ENCODE data around the gene PFDN1. TPM values are rescaled to one million over a fixed set of nuclear protein-coding genes. Genes with fewer than 3 reads are reported as not detected.

The PFDN1 gene
- total and polyA plus RNA-seq, 4 donors = 14.0 to 30.8 (median 20.7) TPM

- no peak overlapping the region for H3K4me3 ChIP-seq (ENCODE audit: low read depth in 1 of 3, low read length in 3 of 3)
- TF ChIP-seq TAF1 (conservative IDR thresholded peaks at IDR 0.05) (no peak), GABPA (IDR thresholded peaks at IDR 0.05 in 1 of 2, conservative IDR thresholded peaks at IDR 0.05 in 1 of 2) (peak in 1 of 2 donors; percentile 40)
- 54% methylated on average over 4 of the region's 4 CpGs for WGBS
- H3K4me1 ChIP-seq (ENCODE audit: control insufficient read depth in 4 of 4, insufficient read depth in 4 of 4, low read length in 3 of 4) = no peaks in the 10 kb centered on the region
- no peaks in the 10 kb centered on the region for H3K9me3 ChIP-seq (ENCODE audit: control insufficient read depth in 4 of 4, low read length in 3 of 4)
- H3K27ac ChIP-seq (ENCODE audit: low read depth in 1 of 2, low read length in 2 of 2) = peak overlapping the region in 1 of 2 donors; percentile 53
- no peaks in the 10 kb centered on the region for H3K27me3 ChIP-seq (ENCODE audit: control insufficient read depth in 4 of 4, insufficient read depth in 4 of 4, low read length in 3 of 4)
- DNase-seq (ENCODE audit: low spot score) = no peak
- H3K9ac ChIP-seq (ENCODE audit: low read depth in 1 of 2, low read length in 2 of 2) = no peak overlapping the region
- H3K36me3 ChIP-seq (ENCODE audit: control insufficient read depth in 4 of 4, insufficient read depth in 3 of 4, low read depth in 1 of 4, low read length in 3 of 4) = no peaks in the 10 kb centered on the region
These were observed 9.3 kb upstream of the PFDN1 start for GRCh38 chr5:140312067-140312790.

DNA sequence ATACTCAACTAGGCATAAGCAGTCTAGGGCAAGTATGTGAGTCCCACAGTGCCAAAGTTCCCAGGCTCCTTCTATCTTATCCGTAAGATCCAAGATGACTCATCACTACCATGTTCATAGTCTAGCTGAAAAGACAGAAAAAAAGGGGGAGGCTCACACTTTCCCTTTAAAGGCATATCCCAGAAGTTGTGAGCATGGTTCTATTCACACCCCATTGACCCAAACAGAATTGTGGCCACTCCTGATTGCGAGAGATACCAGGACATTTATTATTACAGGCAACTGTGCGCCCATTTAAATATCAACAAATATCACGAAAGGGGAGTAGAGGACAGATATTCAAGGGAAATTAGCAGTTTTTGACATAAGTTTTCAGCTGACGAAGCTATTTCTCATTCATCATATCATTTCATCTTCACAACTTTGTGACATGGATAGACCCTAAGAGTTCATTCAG lies 8.1 kb upstream of the PFDN1 start:
- no peak for DNase-seq (ENCODE audit: low spot score)
- H3K27me3 ChIP-seq (ENCODE audit: control insufficient read depth in 4 of 4, insufficient read depth in 4 of 4, low read length in 3 of 4) = no peaks in the 10 kb centered on the region

More for the DNA sequence above, 8.1 kb upstream of the PFDN1 start:
- Histone ChIP-seq H3K4me3 (ENCODE audit: low read depth in 1 of 3, low read length in 3 of 3) (no peak overlapping the region), H3K9me3 (ENCODE audit: control insufficient read depth in 4 of 4, low read length in 3 of 4) (no peaks in the 10 kb centered on the region), H3K4me1 (ENCODE audit: control insufficient read depth in 4 of 4, insufficient read depth in 4 of 4, low read length in 3 of 4) (no peaks in the 10 kb centered on the region), H3K36me3 (ENCODE audit: control insufficient read depth in 4 of 4, insufficient read depth in 3 of 4, low read depth in 1 of 4, low read length in 3 of 4) (no peaks in the 10 kb centered on the region), H3K27ac (ENCODE audit: low read depth in 1 of 2, low read length in 2 of 2) (no peak overlapping the region), H3K9ac (ENCODE audit: low read depth in 1 of 2, low read length in 2 of 2) (no peak overlapping the region)
- WGBS = 91% methylated on average over 5 of the region's 5 CpGs
- no peak for TF ChIP-seq NR2F2 (IDR thresholded peaks at IDR 0.05)
- no peak for TF ChIP-seq FOXA2 (IDR thresholded peaks at IDR 0.05)
- no peak for TF ChIP-seq YY1 (IDR thresholded peaks at IDR 0.05)
- TF ChIP-seq HNF4G (IDR thresholded peaks at IDR 0.05) = no peak
- TF ChIP-seq SP1 (IDR thresholded peaks at IDR 0.05) = no peak
- no peak for TF ChIP-seq EGR1 (IDR thresholded peaks at IDR 0.05; ENCODE audit: low read depth in 2 of 2)
- TF ChIP-seq, protein P1, sequence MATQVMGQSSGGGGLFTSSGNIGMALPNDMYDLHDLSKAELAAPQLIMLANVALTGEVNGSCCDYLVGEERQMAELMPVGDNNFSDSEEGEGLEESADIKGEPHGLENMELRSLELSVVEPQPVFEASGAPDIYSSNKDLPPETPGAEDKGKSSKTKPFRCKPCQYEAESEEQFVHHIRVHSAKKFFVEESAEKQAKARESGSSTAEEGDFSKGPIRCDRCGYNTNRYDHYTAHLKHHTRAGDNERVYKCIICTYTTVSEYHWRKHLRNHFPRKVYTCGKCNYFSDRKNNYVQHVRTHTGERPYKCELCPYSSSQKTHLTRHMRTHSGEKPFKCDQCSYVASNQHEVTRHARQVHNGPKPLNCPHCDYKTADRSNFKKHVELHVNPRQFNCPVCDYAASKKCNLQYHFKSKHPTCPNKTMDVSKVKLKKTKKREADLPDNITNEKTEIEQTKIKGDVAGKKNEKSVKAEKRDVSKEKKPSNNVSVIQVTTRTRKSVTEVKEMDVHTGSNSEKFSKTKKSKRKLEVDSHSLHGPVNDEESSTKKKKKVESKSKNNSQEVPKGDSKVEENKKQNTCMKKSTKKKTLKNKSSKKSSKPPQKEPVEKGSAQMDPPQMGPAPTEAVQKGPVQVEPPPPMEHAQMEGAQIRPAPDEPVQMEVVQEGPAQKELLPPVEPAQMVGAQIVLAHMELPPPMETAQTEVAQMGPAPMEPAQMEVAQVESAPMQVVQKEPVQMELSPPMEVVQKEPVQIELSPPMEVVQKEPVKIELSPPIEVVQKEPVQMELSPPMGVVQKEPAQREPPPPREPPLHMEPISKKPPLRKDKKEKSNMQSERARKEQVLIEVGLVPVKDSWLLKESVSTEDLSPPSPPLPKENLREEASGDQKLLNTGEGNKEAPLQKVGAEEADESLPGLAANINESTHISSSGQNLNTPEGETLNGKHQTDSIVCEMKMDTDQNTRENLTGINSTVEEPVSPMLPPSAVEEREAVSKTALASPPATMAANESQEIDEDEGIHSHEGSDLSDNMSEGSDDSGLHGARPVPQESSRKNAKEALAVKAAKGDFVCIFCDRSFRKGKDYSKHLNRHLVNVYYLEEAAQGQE (IDR thresholded peaks at IDR 0.05) = no peak
- TF ChIP-seq, protein P2, sequence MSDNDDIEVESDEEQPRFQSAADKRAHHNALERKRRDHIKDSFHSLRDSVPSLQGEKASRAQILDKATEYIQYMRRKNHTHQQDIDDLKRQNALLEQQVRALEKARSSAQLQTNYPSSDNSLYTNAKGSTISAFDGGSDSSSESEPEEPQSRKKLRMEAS (IDR thresholded peaks at IDR 0.05) = no peak
- TF ChIP-seq ATF3 (IDR thresholded peaks at IDR 0.05) = no peak
- no peak for TF ChIP-seq GABPA (IDR thresholded peaks at IDR 0.05 in 1 of 2, conservative IDR thresholded peaks at IDR 0.05 in 1 of 2)
- no peak for TF ChIP-seq JUND (IDR thresholded peaks at IDR 0.05)
- no peak for TF ChIP-seq RXRA (IDR thresholded peaks at IDR 0.05)
- TF ChIP-seq FOXA1 (IDR thresholded peaks at IDR 0.05) = no peak
- TF ChIP-seq, protein P3, sequence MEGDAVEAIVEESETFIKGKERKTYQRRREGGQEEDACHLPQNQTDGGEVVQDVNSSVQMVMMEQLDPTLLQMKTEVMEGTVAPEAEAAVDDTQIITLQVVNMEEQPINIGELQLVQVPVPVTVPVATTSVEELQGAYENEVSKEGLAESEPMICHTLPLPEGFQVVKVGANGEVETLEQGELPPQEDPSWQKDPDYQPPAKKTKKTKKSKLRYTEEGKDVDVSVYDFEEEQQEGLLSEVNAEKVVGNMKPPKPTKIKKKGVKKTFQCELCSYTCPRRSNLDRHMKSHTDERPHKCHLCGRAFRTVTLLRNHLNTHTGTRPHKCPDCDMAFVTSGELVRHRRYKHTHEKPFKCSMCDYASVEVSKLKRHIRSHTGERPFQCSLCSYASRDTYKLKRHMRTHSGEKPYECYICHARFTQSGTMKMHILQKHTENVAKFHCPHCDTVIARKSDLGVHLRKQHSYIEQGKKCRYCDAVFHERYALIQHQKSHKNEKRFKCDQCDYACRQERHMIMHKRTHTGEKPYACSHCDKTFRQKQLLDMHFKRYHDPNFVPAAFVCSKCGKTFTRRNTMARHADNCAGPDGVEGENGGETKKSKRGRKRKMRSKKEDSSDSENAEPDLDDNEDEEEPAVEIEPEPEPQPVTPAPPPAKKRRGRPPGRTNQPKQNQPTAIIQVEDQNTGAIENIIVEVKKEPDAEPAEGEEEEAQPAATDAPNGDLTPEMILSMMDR (IDR thresholded peaks at IDR 0.05; ENCODE audit: low read depth, low read length, missing input control) = no peak
